HepG2 (cell line): ENCODE data around the gene L1CAM. TPM values are rescaled to one million over a fixed set of nuclear protein-coding genes. Genes with fewer than 3 reads are reported as not detected.
A peak's percentile ranks its signal among the peaks of the same experiment; 100 is the strongest.

Source experiments
- DNMT1 ChIP-seq: sonication (generic); formaldehyde crosslinking; IDR thresholded peaks from 2 replicates; pipeline ENCODE4 v1.5.1; 2020; ENCODE audit warnings: mild to moderate bottlenecking, missing genetic modification reagents
- DZIP1 ChIP-seq: sonication (generic); formaldehyde crosslinking; IDR thresholded peaks from 2 replicates; pipeline ENCODE4 v1.5.0; 2020; ENCODE audit warnings: mild to moderate bottlenecking, missing genetic modification reagents
- EEA1 ChIP-seq: sonication (generic); formaldehyde crosslinking; IDR thresholded peaks from 2 replicates; pipeline ENCODE4 v1.5.1; 2020; ENCODE audit warnings: mild to moderate bottlenecking, missing genetic modification reagents, borderline replicate concordance
- FOXP4 ChIP-seq: sonication (generic); formaldehyde crosslinking; IDR thresholded peaks from 2 replicates; pipeline ENCODE4 v1.4.0; 2020; ENCODE audit warnings: missing genetic modification reagents
- NR3C1 ChIP-seq: sonication (generic); formaldehyde crosslinking; IDR thresholded peaks from 2 replicates; pipeline ENCODE4 v1.4.0; 2020; ENCODE audit warnings: missing genetic modification reagents
- PCBP2 ChIP-seq: fragments of 200-400 bp; formaldehyde crosslinking; optimal IDR thresholded peaks from 2 replicates; pipeline ENCODE3; 2018; ENCODE audit warnings: low read length, low read depth; ENCODE audit not compliant: poor library complexity, severe bottlenecking
- POLR2AphosphoS5 ChIP-seq: IDR thresholded peaks from 2 replicates; pipeline ENCODE4 v1.6.1; 2012; ENCODE audit warnings: low read depth, low read length
- SMYD3 ChIP-seq: sonication (generic); formaldehyde crosslinking; IDR thresholded peaks from 2 replicates; pipeline ENCODE4 v1.8.1; 2023; ENCODE audit warnings: mild to moderate bottlenecking, missing genetic modification reagents
- SSRP1 ChIP-seq: IDR thresholded peaks from 2 replicates; pipeline ENCODE4 v1.6.1; 2016; ENCODE audit warnings: control low read depth
- THAP11 ChIP-seq: IDR thresholded peaks from 2 replicates; pipeline ENCODE4 v1.6.1; 2016; ENCODE audit warnings: missing biosample characterization, missing genetic modification reagents
- ZNF546 ChIP-seq: sonication (generic); formaldehyde crosslinking; conservative IDR thresholded peaks from 2 replicates; pipeline ENCODE4 v1.8.1; 2023; ENCODE audit warnings: mild to moderate bottlenecking, missing genetic modification reagents
- ZNF563 ChIP-seq: sonication (generic); formaldehyde crosslinking; IDR thresholded peaks from 2 replicates; pipeline ENCODE4 v1.8.0; 2022; ENCODE audit warnings: mild to moderate bottlenecking, moderate library complexity, missing genetic modification reagents
- ZNF569 ChIP-seq: sonication (generic); formaldehyde crosslinking; IDR thresholded peaks from 2 replicates; pipeline ENCODE4 v1.5.0; 2020; ENCODE audit warnings: mild to moderate bottlenecking, missing genetic modification reagents, moderate library complexity, borderline replicate concordance
- ZNF614 ChIP-seq: IDR thresholded peaks from 2 replicates; pipeline ENCODE4 v1.6.1; 2018; ENCODE audit warnings: missing biosample characterization, missing genetic modification reagents, inconsistent platforms, borderline replicate concordance
- ZNF75D ChIP-seq: sonication (generic); formaldehyde crosslinking; IDR thresholded peaks from 2 replicates; pipeline ENCODE4 v1.8.1; 2023; ENCODE audit warnings: missing genetic modification reagents, mild to moderate bottlenecking, borderline replicate concordance
- polyA plus RNA-seq, 8 experiments: library from polyadenylated mRNA; depleted of rRNA in 3 of 8; stranded (reverse) in 7 of 8; unstranded in 1 of 8; fragments of >200 nt; fragmentation: Illumina TruSeq in 4 of 8; extraction: Trizol in 4 of 8; gene quantifications; 2 replicates each; pipeline versions ENCODE4 v1.2.1 to v1.2.3, GENCODE V29; 2011 to 2016; ENCODE audit warnings: low read depth in 4 of 8, missing spikeins in 1 of 8, mixed read lengths in 1 of 8; ENCODE audit not compliant: insufficient read depth in 1 of 8
- total RNA-seq, 5 experiments: library from RNA; depleted of rRNA; stranded (reverse); fragments of >200 nt; fragmentation: Illumina TruSeq; extraction: Trizol; gene quantifications; 2 replicates each; pipeline ENCODE4 v1.2.3, GENCODE V29; 2016; ENCODE audit warnings: low read depth in 1 of 5
- TF ChIP-seq, protein P1 (sequence below): sonication (generic); formaldehyde crosslinking; IDR thresholded peaks from 2 replicates; pipeline ENCODE4 v1.8.0; 2023; ENCODE audit warnings: mild to moderate bottlenecking, missing genetic modification reagents
- TF ChIP-seq, protein P2 (sequence below): sonication (generic); formaldehyde crosslinking; conservative IDR thresholded peaks from 2 replicates; pipeline ENCODE4 v1.8.0; 2022; ENCODE audit warnings: missing genetic modification reagents
- TF ChIP-seq, protein P3 (sequence below): sonication (generic); formaldehyde crosslinking; IDR thresholded peaks from 2 replicates; pipeline ENCODE4 v1.4.0; 2020; ENCODE audit warnings: missing genetic modification reagents

The L1CAM gene
- total and polyA plus RNA-seq, 2 of the 13 experiments (the other 11 are each of a cell fraction or from before 2014, with no cell fraction given) = 1.4 to 2.0 TPM

DNA sequence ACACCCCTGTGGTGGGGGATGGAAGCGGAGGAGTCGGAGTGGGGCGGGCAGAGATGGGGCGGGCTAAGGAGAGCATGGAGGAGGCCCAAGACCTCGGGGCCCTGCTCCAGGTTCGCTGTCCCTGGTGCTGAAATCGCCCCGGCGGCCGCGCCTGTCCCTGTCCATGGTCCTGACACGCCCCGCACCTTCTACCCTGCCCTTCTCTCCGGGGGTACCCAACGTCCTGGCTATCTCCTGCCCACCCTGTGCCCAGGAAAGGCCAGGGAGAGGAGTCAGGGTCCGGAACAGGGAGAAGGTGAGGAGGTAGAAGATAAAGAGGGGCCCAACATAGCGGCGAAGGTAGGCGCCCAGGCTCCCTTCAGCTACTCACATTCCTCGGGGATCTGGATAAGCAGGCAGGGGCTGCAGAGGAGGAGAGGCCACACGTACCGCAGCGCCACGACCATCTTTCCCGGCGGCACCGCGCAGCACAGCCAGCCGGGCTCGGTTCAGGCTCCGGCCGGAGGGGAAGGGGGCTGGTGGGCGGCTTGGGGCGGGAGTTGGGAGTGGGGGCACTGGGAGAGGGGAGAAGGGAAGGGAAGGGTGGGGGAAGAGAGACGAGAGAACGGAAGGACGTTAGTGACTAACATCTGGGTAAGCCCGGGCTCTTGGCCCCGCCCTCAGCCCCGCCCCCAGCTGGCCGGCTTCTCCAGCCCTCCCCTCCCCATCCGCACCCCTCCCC, 10.4 kb downstream of the L1CAM start (continued):
- TF ChIP-seq, protein P1, sequence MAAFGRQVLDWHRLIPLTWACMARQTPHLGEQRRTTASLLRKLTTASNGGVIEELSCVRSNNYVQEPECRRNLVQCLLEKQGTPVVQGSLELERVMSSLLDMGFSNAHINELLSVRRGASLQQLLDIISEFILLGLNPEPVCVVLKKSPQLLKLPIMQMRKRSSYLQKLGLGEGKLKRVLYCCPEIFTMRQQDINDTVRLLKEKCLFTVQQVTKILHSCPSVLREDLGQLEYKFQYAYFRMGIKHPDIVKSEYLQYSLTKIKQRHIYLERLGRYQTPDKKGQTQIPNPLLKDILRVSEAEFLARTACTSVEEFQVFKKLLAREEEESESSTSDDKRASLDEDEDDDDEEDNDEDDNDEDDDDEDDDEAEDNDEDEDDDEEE = peak; percentile 100
- TF ChIP-seq SSRP1 (CRISPR knock-in tag) (no peak), ZNF614 (CRISPR knock-in tag) (peak; percentile 99), SMYD3 (CRISPR knock-in tag) (peak; percentile 99), FOXP4 (peak; percentile 91), POLR2AphosphoS5 (no peak), THAP11 (CRISPR knock-in tag) (peak; percentile 89), DZIP1 (peak; percentile 100), PCBP2 (no peak), ZNF546 (CRISPR knock-in tag) (peak; percentile 100), NR3C1 (CRISPR knock-in tag) (peak; percentile 93), ZNF563 (CRISPR knock-in tag) (peak; percentile 100), ZNF569 (CRISPR knock-in tag) (peak; percentile 86; the same call in 1 of the 2 replicates), DNMT1 (CRISPR knock-in tag) (peak; percentile 96), EEA1 (CRISPR knock-in tag) (peak; percentile 100), ZNF75D (peak; percentile 99)
- TF ChIP-seq, protein P2, sequence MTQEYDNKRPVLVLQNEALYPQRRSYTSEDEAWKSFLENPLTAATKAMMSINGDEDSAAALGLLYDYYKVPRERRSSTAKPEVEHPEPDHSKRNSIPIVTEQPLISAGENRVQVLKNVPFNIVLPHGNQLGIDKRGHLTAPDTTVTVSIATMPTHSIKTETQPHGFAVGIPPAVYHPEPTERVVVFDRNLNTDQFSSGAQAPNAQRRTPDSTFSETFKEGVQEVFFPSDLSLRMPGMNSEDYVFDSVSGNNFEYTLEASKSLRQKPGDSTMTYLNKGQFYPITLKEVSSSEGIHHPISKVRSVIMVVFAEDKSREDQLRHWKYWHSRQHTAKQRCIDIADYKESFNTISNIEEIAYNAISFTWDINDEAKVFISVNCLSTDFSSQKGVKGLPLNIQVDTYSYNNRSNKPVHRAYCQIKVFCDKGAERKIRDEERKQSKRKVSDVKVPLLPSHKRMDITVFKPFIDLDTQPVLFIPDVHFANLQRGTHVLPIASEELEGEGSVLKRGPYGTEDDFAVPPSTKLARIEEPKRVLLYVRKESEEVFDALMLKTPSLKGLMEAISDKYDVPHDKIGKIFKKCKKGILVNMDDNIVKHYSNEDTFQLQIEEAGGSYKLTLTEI = peak; percentile 71; the same call in 1 of the 2 replicates
- TF ChIP-seq, protein P3, sequence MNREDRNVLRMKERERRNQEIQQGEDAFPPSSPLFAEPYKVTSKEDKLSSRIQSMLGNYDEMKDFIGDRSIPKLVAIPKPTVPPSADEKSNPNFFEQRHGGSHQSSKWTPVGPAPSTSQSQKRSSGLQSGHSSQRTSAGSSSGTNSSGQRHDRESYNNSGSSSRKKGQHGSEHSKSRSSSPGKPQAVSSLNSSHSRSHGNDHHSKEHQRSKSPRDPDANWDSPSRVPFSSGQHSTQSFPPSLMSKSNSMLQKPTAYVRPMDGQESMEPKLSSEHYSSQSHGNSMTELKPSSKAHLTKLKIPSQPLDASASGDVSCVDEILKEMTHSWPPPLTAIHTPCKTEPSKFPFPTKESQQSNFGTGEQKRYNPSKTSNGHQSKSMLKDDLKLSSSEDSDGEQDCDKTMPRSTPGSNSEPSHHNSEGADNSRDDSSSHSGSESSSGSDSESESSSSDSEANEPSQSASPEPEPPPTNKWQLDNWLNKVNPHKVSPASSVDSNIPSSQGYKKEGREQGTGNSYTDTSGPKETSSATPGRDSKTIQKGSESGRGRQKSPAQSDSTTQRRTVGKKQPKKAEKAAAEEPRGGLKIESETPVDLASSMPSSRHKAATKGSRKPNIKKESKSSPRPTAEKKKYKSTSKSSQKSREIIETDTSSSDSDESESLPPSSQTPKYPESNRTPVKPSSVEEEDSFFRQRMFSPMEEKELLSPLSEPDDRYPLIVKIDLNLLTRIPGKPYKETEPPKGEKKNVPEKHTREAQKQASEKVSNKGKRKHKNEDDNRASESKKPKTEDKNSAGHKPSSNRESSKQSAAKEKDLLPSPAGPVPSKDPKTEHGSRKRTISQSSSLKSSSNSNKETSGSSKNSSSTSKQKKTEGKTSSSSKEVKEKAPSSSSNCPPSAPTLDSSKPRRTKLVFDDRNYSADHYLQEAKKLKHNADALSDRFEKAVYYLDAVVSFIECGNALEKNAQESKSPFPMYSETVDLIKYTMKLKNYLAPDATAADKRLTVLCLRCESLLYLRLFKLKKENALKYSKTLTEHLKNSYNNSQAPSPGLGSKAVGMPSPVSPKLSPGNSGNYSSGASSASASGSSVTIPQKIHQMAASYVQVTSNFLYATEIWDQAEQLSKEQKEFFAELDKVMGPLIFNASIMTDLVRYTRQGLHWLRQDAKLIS (CRISPR knock-in tag) = peak; percentile 90
